Activated CD8-positive, alpha-beta memory T cell treated with anti-CD3 and anti-CD28 coated beads for 36 hours (primary cell): ENCODE results near the gene TOLLIP. TPM values are rescaled to one million over a fixed set of nuclear protein-coding genes. Genes with fewer than 3 reads are reported as not detected.
"Not testable (repeated sequence)": the region's sequence is repeated elsewhere in the genome, so short reads cannot be mapped to it uniquely, and the experiment has no call there.

Source experiments
- CTCF ChIA-PET: fragments of 350-600 bp; sonication (Branson Sonifier 250); formaldehyde crosslinking; loops from one replicate; lab custom pipeline; 2021; ENCODE audit warnings: antibody characterized with exemption; lab: Charles Lee
- POLR2A ChIA-PET: fragments of 350-600 bp; sonication (Branson Sonifier 250); formaldehyde crosslinking; loops from one replicate; lab custom pipeline; 2021; ENCODE audit warnings: antibody characterized with exemption; lab: Charles Lee
- total RNA-seq, 2 experiments: library from RNA; stranded (reverse); gene quantifications; one replicate each; pipeline ENCODE4 v1.2.3, GENCODE V29; 2021

Gene TOLLIP
- total RNA-seq, 2 experiments from 2014 or later: 37.1 to 40.7 TPM

- POLR2A ChIA-PET: no interaction called here
- CTCF ChIA-PET: no interaction called here
Observed at GRCh38 chr11:1275021-1275420, 34.4 kb downstream of the TOLLIP start.

- ChIA-PET CTCF (no interaction called here), POLR2A (no interaction called here)
Observed at GRCh38 chr11:1274501-1274900, 34.9 kb downstream of the TOLLIP start.

GRCh38 chr11:1272531-1272930 is 36.9 kb downstream of the TOLLIP start:
- CTCF ChIA-PET: no interaction called here
- POLR2A ChIA-PET: no interaction called here

GRCh38 chr11:1271927-1272326 is 37.5 kb downstream of the TOLLIP start:
- CTCF ChIA-PET: no interaction called here
- POLR2A ChIA-PET: no interaction called here

- POLR2A ChIA-PET: no interaction called here
Observed at GRCh38 chr11:1271406-1271805, 38.0 kb downstream of the TOLLIP start.

GRCh38 chr11:1271002-1271401 is 38.4 kb downstream of the TOLLIP start:
- ChIA-PET CTCF (no interaction called here), POLR2A (no interaction called here)

More at GRCh38 chr11:1271406-1271805, 38.0 kb downstream of the TOLLIP start:
- CTCF ChIA-PET: no interaction called here

- ChIA-PET CTCF (no interaction called here), POLR2A (no interaction called here)
Observed at GRCh38 chr11:1270476-1270875, 39.0 kb downstream of the TOLLIP start.

- ChIA-PET POLR2A (no interaction called here), CTCF (no interaction called here)
Observed at GRCh38 chr11:1269957-1270356, 39.5 kb downstream of the TOLLIP start.

GRCh38 chr11:1267441-1268100 is 41.9 kb downstream of the TOLLIP start:
- POLR2A ChIA-PET: no interaction called here
- CTCF ChIA-PET: no interaction called here

- POLR2A ChIA-PET, CTCF ChIA-PET: not testable (repeated sequence)
Observed at GRCh38 chr11:1266976-1267375, 42.5 kb downstream of the TOLLIP start.

GRCh38 chr11:1265480-1265879 is 44.0 kb downstream of the TOLLIP start:
- CTCF ChIA-PET: interaction anchor here (1.0 kb wide), 1 partner anchor 250 kb away, joined by 4 read pairs; no protein-coding TSS in a partner anchor
- POLR2A ChIA-PET: not testable (repeated sequence)

GRCh38 chr11:1264444-1264843 is 45.0 kb downstream of the TOLLIP start:
- POLR2A ChIA-PET, CTCF ChIA-PET: not testable (repeated sequence)

GRCh38 chr11:1263010-1263409 is 46.4 kb downstream of the TOLLIP start:
- ChIA-PET POLR2A (interaction anchor here (1.4 kb wide), 1 partner anchor 45 kb away, joined by 4 read pairs; no protein-coding TSS in a partner anchor), CTCF (no interaction called here)

- CTCF ChIA-PET: interaction anchor here (0.8 kb wide), 1 partner anchor 49 kb away, joined by 3 read pairs; no protein-coding TSS in a partner anchor
- POLR2A ChIA-PET: interaction anchor here (0.6 to 1.4 kb wide), 4 partner anchors 46 to 566 kb away, joined by 3 to 5 read pairs (median 4); no protein-coding TSS in a partner anchor
Observed at GRCh38 chr11:1262172-1263006, 47.0 kb downstream of the TOLLIP start.

GRCh38 chr11:1261241-1262071 is 48.0 kb downstream of the TOLLIP start:
- ChIA-PET CTCF (no interaction called here), POLR2A (no interaction called here)

- POLR2A ChIA-PET: no interaction called here
- CTCF ChIA-PET: no interaction called here
Observed at GRCh38 chr11:1260620-1261019, 48.8 kb downstream of the TOLLIP start.

- POLR2A ChIA-PET: no interaction called here
- CTCF ChIA-PET: interaction anchor here (0.6 kb wide), 1 partner anchor 314 kb away, joined by 3 read pairs; no protein-coding TSS in a partner anchor
Observed at GRCh38 chr11:1260023-1260501, 49.4 kb downstream of the TOLLIP start.

- ChIA-PET POLR2A (no interaction called here), CTCF (interaction anchor here (0.6 kb wide), 1 partner anchor 314 kb away, joined by 3 read pairs; no protein-coding TSS in a partner anchor)
Observed at GRCh38 chr11:1259561-1259960, 49.9 kb downstream of the TOLLIP start.

- ChIA-PET CTCF (no interaction called here), POLR2A (no interaction called here)
Observed at GRCh38 chr11:1259076-1259461, 50.4 kb downstream of the TOLLIP start.
